Natural killer cell treated with Interleukin-12 subunit alpha and Interleukin-12 subunit beta and Interleukin-15 and Interleukin-18, amount 100 ng/mL, for 72 hours (primary cell): ENCODE data around the gene TBC1D30. TPM values are rescaled to one million over a fixed set of nuclear protein-coding genes. Genes with fewer than 3 reads are reported as not detected.
"Not testable (repeated sequence)": the region's sequence is repeated elsewhere in the genome, so short reads cannot be mapped to it uniquely, and the experiment has no call there.

ENCODE experiments used
- ATAC-seq, 2 donors: fragments of 150-1000 bp; cut with Tn5 transposase in 1 of 2; sonication (Bioruptor Pico), chemical (Tn5 transposase) in 1 of 2; 2 replicates each; pipeline ENCODE4 v1.10.0; 2021
- DNase-seq: peaks from one replicate; pipeline ENCODE4 v3.0.0; 2022; ENCODE audit warnings: low spot score
- H3K27ac Mint-ChIP-seq, 2 donors: 1 replicate in 1 of 2; 2 replicates in 1 of 2; pipeline ENCODE4 v1.8.0; 2022; ENCODE audit warnings: mixed read lengths in 2 of 2, mild to moderate bottlenecking in 1 of 2, moderate library complexity in 1 of 2
- H3K27me3 Mint-ChIP-seq, 2 donors: 1 replicate in 1 of 2; 2 replicates in 1 of 2; pipeline ENCODE4 v1.8.0; 2022; ENCODE audit warnings: mixed read lengths in 2 of 2
- H3K36me3 Mint-ChIP-seq: one replicate; pipeline ENCODE4 v1.8.0; 2022; ENCODE audit warnings: mixed read lengths
- H3K4me1 Mint-ChIP-seq, 2 donors: 1 replicate in 1 of 2; 2 replicates in 1 of 2; pipeline ENCODE4 v1.8.0; 2022; ENCODE audit warnings: low read depth in 2 of 2, mixed read lengths in 2 of 2, mild to moderate bottlenecking in 1 of 2
- H3K4me3 Mint-ChIP-seq: one replicate; pipeline ENCODE4 v1.8.0; 2022; ENCODE audit warnings: mixed read lengths
- H3K9me3 Mint-ChIP-seq: 2 replicates; pipeline ENCODE4 v1.8.0; 2022; ENCODE audit warnings: mixed read lengths
- total RNA-seq, 2 donors: library from RNA; stranded (reverse); gene quantifications; one replicate each; pipeline ENCODE4 v1.2.3, GENCODE V29; 2022

Gene TBC1D30, protein sequence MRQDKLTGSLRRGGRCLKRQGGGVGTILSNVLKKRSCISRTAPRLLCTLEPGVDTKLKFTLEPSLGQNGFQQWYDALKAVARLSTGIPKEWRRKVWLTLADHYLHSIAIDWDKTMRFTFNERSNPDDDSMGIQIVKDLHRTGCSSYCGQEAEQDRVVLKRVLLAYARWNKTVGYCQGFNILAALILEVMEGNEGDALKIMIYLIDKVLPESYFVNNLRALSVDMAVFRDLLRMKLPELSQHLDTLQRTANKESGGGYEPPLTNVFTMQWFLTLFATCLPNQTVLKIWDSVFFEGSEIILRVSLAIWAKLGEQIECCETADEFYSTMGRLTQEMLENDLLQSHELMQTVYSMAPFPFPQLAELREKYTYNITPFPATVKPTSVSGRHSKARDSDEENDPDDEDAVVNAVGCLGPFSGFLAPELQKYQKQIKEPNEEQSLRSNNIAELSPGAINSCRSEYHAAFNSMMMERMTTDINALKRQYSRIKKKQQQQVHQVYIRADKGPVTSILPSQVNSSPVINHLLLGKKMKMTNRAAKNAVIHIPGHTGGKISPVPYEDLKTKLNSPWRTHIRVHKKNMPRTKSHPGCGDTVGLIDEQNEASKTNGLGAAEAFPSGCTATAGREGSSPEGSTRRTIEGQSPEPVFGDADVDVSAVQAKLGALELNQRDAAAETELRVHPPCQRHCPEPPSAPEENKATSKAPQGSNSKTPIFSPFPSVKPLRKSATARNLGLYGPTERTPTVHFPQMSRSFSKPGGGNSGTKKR
- total RNA-seq, result 1 to 10 TPM; 1.1 TPM

DNA sequence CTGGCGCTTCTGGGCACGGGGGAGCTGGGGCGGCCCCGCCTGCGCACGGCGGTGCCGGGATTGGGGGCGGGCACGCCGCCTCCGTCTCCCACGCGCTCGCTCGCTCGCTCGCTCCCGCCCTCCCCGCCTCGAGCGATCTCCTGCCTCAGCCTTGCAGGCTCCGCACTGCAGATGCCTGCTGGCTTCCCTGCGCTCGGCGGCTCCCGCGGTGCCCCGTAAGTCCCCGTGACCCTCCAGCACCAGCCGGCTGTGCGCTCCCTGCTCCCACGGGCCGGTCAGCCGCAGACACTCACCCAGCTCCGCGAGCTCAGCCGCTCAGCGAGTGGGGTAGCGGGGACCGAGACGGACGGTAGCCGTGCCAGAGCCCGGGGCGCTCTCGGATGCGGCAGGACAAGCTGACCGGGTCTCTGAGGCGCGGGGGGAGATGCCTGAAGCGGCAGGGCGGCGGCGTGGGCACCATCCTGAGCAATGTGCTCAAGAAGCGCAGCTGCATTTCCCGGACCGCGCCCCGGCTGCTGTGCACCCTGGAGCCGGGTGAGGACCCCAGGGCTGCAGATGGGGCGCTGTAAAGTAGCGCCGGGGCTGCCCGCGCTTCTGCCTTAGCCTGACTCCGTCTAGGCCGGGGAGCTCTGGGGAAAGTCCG, at the start of gene TBC1D30:
Gene TBC1D30 (plus strand): TSS at position 148 of the 643 bp plus-strand sequence. CDS start 233 bp downstream, at position 381.
- no peaks in the 10 kb centered on the region for H3K36me3 Mint-ChIP-seq
- H3K4me1 Mint-ChIP-seq, result peaks cover 7 to 14% of the 10 kb centered on the region in 2 donors
- no peaks in the 10 kb centered on the region for H3K9me3 Mint-ChIP-seq
- H3K4me3 Mint-ChIP-seq, result peak within 1 kb of the TSS; percentile 75
- H3K27ac Mint-ChIP-seq, result no peak within 1 kb of the TSS
- H3K27me3 Mint-ChIP-seq, result peaks cover 23 to 52% of the 10 kb centered on the region in 2 donors
- peak; percentile 62 for DNase-seq
- ATAC-seq, result peak; percentile 82 to 93

DNA sequence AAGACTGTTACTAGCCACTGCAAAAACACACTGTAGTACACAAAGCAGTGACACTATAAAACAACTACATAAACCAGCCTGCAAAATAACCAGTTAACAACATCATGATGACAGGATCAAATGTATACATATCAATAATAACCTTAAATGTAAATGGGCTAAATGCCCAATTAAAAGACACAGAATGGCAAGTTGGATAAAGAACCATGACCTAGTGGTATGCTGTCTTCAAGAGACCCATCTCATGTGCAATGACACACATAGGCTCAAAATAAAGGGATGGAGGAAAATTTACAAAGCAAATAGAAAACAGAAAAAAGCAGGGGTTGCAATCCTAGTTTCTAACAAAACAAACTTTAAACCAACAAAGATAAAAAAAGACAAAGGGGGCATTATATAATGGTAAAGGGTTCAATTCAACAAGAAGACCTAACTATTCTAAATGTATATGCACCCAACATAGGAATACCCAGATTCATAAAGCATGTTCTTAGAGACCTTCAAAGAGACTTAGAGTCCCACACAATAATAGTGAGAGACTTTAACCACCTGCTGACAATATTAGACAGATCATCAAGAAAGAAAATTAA, 49.2 kb upstream of the TBC1D30 start:
- ATAC-seq, result not testable (repeated sequence)

DNA sequence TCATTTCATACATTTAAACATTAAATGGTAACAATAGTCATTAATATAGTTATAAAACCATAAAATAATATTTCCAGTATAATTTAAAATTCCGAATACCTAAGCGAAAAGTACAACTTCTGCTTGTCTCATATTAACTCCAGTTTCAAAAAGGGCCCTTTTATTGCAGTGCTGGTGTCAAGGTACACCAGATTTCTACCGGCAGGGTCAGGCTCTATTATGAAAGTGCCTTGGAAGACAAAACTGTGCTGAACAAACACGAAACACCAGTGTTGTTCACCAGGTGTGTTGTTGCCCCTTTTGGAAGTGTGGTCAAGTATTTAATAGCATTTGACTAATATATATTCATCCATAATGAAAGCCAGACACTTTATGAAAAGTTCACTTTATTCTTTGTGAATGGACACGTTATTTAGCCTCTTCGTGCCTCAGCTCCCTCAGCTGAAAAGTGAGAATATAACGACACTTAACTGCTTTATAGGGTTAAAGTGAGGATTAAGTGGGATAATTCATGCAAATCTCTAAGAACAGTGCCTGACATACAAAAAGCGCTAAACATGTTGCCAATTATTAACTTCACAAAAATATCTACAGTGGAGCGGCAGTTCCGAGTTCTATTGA, 45.0 kb upstream of the TBC1D30 start:
- H3K9me3 Mint-ChIP-seq, result peaks cover 10% of the 10 kb centered on the region
- peak overlapping the region; percentile 72 for H3K4me3 Mint-ChIP-seq
- ATAC-seq (no peak), DNase-seq (no peak)
- H3K36me3 Mint-ChIP-seq, result peaks cover 26% of the 10 kb centered on the region
- H3K27me3 Mint-ChIP-seq, result peaks cover 31 to 67% of the 10 kb centered on the region in 2 donors
- peaks cover 12 to 14% of the 10 kb centered on the region in 2 donors for H3K4me1 Mint-ChIP-seq
- no peak overlapping the region for H3K27ac Mint-ChIP-seq

More for the DNA sequence above, 49.2 kb upstream of the TBC1D30 start:
- H3K4me3 Mint-ChIP-seq, H3K27ac Mint-ChIP-seq, H3K4me1 Mint-ChIP-seq, DNase-seq: not testable (repeated sequence)
- Mint-ChIP-seq H3K36me3 (peaks cover 42% of the 10 kb centered on the region), H3K9me3 (peaks cover 21% of the 10 kb centered on the region), H3K27me3 (peaks cover 19 to 52% of the 10 kb centered on the region in 2 donors)

DNA sequence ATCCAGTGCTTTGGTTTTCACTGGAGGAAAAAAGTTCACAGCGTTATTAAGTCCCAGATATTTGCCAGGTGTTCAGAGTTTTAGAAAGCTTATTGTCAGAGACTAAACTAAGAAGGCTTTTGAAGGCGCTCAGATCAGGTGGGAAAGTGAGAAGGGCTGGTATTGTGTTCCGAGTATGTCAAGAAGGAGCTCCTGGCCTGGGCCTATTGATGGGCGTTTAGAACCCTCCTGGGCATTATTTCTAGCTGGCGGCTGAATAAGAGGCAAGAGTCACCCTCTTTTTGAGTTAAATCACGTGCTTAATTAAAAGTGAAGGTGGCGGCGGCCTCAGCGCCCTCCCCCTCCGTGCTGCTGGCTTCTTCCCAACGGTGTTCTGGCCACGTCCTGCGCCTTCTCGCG, 44.3 kb upstream of the TBC1D30 start:
- no peak for ATAC-seq
- Mint-ChIP-seq H3K4me3 (peak overlapping the region; percentile 72), H3K36me3 (peaks cover 23% of the 10 kb centered on the region), H3K4me1 (peaks cover 12 to 14% of the 10 kb centered on the region in 2 donors), H3K27ac (no peak overlapping the region), H3K27me3 (peaks cover 31 to 68% of the 10 kb centered on the region in 2 donors), H3K9me3 (peaks cover 10% of the 10 kb centered on the region)
- no peak for DNase-seq

DNA sequence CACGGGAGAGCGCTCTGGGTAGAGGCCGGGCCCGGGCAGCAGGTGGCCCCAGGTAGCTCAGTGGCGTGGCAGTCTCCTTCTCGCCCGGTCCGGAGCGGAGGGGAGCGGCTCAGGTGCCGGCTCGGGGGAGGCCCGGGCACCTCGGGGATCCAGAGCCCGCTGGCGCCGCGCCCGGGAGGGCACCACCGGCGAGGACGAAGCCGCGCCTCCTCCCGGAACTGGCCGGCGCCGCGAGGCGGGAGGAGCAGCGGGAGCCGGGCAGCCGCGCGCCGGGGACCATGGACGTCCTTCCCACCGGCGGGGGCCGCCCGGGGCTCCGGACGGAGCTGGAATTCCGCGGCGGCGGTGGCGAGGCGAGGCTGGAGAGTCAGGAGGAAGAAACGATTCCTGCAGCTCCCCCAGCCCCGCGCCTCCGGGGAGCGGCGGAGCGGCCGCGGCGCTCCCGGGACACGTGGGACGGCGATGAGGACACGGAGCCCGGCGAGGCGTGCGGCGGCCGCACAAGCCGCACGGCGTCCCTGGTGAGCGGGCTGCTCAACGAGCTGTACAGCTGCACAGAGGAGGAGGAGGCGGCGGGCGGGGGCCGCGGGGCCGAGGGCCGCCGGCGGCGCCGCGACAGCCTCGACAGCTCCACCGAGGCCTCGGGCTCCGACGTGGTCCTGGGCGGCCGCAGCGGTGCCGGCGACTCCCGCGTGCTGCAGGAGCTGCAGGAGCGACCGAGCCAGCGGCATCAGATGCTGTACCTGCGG, 43.7 kb upstream of the TBC1D30 start:
- Mint-ChIP-seq H3K36me3 (peaks cover 17% of the 10 kb centered on the region), H3K27me3 (peaks cover 29 to 63% of the 10 kb centered on the region in 2 donors), H3K4me1 (peaks cover 12 to 14% of the 10 kb centered on the region in 2 donors), H3K4me3 (peak overlapping the region; percentile 88), H3K9me3 (peaks cover 4% of the 10 kb centered on the region), H3K27ac (no peak overlapping the region)
- peak; percentile 71 for DNase-seq
- ATAC-seq, result peak; percentile 76 to 89

DNA sequence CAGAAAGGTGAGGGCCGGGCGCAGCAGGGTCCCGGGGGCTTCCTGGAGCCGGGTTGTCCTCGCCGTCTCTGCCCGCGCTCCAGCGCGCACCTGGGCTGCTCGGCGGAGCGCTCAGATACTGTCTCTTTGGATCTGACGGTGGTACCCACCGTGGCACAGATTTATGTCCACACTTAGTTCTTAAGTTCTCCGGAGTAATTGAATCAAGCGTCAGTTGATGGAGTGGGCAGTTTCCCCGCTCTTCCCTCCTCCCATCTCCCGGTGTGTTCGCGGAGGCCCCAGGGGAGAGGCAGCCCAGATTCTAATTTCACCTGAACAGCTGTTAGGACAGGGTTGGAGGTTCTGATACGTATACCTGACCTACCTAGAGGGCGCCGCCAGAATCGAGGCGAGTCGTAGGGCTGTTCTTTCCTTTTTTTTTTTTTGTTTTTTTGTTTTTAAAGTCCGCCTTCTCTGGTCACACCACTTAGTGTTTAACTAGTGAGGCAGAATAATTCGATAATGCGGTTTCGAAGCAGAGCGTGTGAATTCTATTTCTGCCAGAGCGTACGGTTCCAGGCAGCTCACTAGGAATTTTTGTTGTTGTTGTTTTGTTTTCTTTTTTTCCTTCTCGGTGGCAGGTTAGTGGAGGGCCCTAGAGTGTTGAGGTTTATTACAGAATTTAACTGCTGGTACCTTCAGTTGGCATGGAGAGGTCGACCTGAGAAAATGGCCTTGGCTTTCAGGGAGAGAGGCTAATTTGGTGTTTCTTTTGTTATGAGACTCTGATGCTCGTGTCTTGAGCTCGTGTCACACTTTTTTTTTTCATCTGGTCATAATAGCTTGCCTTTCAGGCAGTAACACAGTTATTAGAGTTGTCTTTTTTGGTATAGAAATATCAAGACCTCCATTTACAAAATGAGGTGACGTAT, 42.9 kb upstream of the TBC1D30 start:
- peaks cover 12 to 14% of the 10 kb centered on the region in 2 donors for H3K4me1 Mint-ChIP-seq
- H3K4me3 Mint-ChIP-seq, result peak overlapping the region; percentile 88
- no peak for DNase-seq
- H3K27ac Mint-ChIP-seq, result peak overlapping the region in 1 of 2 donors; percentile 70
- ATAC-seq, result peak; percentile 15 to 51
- peaks cover 27 to 54% of the 10 kb centered on the region in 2 donors for H3K27me3 Mint-ChIP-seq
- H3K9me3 Mint-ChIP-seq, result no peaks in the 10 kb centered on the region
- peaks cover 9% of the 10 kb centered on the region for H3K36me3 Mint-ChIP-seq

DNA sequence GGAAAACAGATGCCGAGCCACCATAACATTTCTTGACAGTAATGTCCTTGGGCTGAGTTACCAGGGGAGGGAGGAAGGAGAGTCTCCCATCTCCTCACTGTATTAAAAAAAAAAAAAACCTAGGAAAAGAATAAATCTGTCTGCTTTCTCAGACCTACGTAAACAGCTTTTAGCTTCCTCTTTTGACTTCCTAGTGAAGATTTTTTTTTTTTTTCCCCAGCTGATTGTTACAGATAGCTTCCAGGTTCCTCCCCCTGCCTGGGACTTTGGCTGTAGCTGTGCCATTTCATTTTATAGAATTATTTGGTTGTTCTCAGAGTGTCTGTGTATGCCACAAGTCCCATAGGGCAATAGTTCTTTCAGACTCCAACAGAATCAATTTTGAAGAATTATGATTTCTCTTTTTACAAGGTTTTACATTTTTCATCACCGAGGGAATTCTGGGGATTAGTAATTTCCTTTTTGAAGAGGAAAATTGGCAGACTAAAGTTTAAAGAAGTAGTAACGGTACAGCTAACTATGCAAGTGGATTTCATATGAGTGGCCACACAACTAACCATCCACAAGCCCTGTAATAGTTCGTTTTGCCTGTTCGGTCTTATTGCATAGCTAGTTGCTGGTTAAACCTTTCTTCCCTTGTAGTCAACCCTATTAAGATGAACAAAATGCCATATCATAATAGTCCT, 42.1 kb upstream of the TBC1D30 start:
- no peak for ATAC-seq
- Mint-ChIP-seq H3K9me3 (no peaks in the 10 kb centered on the region), H3K4me3 (peak overlapping the region; percentile 88), H3K36me3 (peaks cover under 1% of the 10 kb centered on the region), H3K27me3 (peaks cover 25 to 46% of the 10 kb centered on the region in 2 donors), H3K27ac (peak overlapping the region in 1 of 2 donors; percentile 70), H3K4me1 (peaks cover 12 to 14% of the 10 kb centered on the region in 2 donors)
- DNase-seq, result no peak

DNA sequence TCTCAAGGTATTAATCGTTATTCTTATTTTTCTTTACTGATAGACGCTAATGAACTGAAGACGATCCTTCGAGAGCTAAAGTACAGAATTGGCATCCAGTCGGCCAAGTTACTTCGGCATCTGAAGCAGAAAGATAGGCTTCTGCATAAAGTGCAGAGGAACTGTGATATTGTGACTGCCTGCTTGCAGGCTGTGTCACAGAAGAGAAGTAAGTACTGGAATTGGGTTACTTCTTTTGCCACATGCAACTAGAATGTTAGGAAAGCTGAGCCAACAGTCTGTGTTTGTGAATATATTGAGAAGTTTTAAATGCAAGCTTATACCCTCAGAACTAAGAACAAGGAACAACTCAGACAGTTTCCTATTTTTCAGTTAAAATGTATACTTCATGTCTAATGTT, 38.6 kb upstream of the TBC1D30 start:
- ATAC-seq, result no peak
- no peaks in the 10 kb centered on the region for H3K9me3 Mint-ChIP-seq
- no peak overlapping the region for H3K4me3 Mint-ChIP-seq

DNA sequence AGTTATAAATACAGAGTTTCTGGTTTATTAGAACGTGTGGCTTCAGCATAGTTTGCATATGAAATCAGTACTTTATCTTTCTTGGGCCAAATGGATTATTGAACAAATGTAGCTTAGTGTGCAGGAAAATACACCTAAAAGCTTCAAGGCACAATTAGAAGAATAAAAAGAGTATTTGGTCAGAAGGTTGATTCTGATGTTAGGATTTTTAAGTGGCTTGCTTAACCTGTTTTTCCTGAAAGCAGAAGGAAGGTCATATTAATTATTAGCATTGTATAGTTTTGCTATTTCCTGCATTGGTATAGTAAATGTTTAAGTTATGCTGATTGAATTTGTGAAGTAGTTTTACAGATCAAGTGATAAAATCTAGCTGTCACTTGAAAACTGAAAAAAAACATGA, 34.3 kb upstream of the TBC1D30 start:
- ATAC-seq (no peak), DNase-seq (no peak)
- Mint-ChIP-seq H3K4me1 (peaks cover 0 to 3% of the 10 kb centered on the region in 2 donors), H3K27ac (no peak overlapping the region), H3K9me3 (no peaks in the 10 kb centered on the region), H3K4me3 (no peak overlapping the region), H3K36me3 (no peaks in the 10 kb centered on the region), H3K27me3 (peaks cover 0 to 2% of the 10 kb centered on the region in 2 donors)

More for the DNA sequence above, 38.6 kb upstream of the TBC1D30 start:
- no peak overlapping the region for H3K27ac Mint-ChIP-seq
- H3K27me3 Mint-ChIP-seq, result peaks cover 17 to 30% of the 10 kb centered on the region in 2 donors
- no peaks in the 10 kb centered on the region for H3K36me3 Mint-ChIP-seq
- no peak for DNase-seq
- H3K4me1 Mint-ChIP-seq, result peaks cover 8 to 9% of the 10 kb centered on the region in 2 donors

DNA sequence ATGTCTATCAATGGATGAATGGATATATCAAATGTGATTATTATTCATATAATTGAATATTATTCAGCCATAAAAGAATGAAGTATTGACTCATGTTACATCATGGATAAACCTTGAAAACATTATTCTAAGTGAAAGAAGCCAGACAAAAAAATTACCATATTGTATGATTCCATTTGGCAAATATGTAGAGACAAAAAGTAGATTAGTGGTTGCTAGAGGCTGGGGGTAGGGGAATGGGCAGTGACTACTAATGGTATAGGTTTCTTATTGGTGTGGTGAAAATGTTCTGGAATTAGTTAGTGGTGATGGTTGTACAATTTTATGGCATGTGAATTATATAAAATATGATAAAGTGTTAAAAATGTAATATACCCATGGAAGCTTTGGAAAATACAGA, 33.4 kb upstream of the TBC1D30 start:
- H3K36me3 Mint-ChIP-seq, result no peaks in the 10 kb centered on the region
- H3K27ac Mint-ChIP-seq, result no peak overlapping the region
- no peaks in the 10 kb centered on the region for H3K9me3 Mint-ChIP-seq

DNA sequence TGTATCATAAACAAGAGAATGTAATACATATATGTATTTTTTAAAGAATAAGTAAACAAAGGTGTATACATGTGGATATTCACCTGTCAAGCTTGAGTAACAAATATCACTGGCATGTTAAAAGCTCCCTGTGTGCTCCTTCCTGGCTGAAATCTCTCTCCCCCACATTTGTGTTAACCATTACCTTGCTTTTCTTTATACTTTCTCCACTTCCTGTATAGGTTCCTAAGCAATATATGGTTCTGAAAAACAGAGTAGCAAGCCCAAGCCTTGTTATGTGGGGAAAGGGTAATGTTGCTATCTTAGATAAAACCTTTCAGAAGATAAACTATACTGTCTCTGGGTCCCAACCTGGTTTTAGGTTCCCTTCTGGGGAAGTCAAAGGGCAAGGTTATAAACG, 32.3 kb upstream of the TBC1D30 start:
- H3K27me3 Mint-ChIP-seq, result peaks cover 0 to 2% of the 10 kb centered on the region in 2 donors
- no peaks in the 10 kb centered on the region for H3K36me3 Mint-ChIP-seq
- ATAC-seq, result no peak
- H3K9me3 Mint-ChIP-seq, result no peaks in the 10 kb centered on the region
- H3K4me1 Mint-ChIP-seq, result peaks cover 0 to 3% of the 10 kb centered on the region in 2 donors
- H3K4me3 Mint-ChIP-seq, result no peak overlapping the region
- DNase-seq, result no peak
- no peak overlapping the region for H3K27ac Mint-ChIP-seq

More for the DNA sequence above, 33.4 kb upstream of the TBC1D30 start:
- H3K4me1 Mint-ChIP-seq, result peaks cover 0 to 3% of the 10 kb centered on the region in 2 donors
- ATAC-seq (no peak), DNase-seq (no peak)
- peaks cover 0 to 2% of the 10 kb centered on the region in 2 donors for H3K27me3 Mint-ChIP-seq
- H3K4me3 Mint-ChIP-seq, result no peak overlapping the region
